Measurements from ENCODE around the gene SMAD5. TPM values are rescaled to one million over a fixed set of nuclear protein-coding genes. Genes with fewer than 3 reads are reported as not detected.

Gene SMAD5
- total and polyA plus RNA-seq, 2 of the 8 experiments (the other 6 are each of a cell fraction or from before 2014, with no cell fraction given) = 30.2 to 60.5 TPM

GRCh38 chr5:136109453-136110135, 23.1 kb upstream of the SMAD5 start:
- Histone ChIP-seq H3K27ac (ENCODE audit: low read depth, low read length) (no peak overlapping the region), H3K79me1 (ENCODE audit: low read depth, low read length) (no peaks in the 10 kb centered on the region), H3K18ac (ENCODE audit: extremely low read depth, low read length) (no peak overlapping the region), H3K9ac (replicated peaks in 1 of 4; ENCODE audit: extremely low read depth in 1 of 4, low read depth in 3 of 4, low read length in 3 of 4) (no peak overlapping the region), H2BK20ac (ENCODE audit: low read length) (no peak overlapping the region), H2BK5ac (ENCODE audit: low read depth, low read length) (no peak overlapping the region), H4K20me1 (replicated peaks in 1 of 2; ENCODE audit: control insufficient read depth in 1 of 2, insufficient read depth in 2 of 2, low read length in 2 of 2) (no peaks in the 10 kb centered on the region), H3K36me3 (ENCODE audit: control insufficient read depth in 2 of 4, insufficient read depth in 4 of 4, low read length in 3 of 4) (no peaks in the 10 kb centered on the region), H3K14ac (ENCODE audit: insufficient read length) (no peak overlapping the region), H3K23ac (ENCODE audit: insufficient read length) (no peak overlapping the region), H3K9me3 (ENCODE audit: insufficient read depth in 2 of 2, low read depth in 1 of 2, low read length in 1 of 2) (no peaks in the 10 kb centered on the region), H2BK12ac (ENCODE audit: low read depth, low read length) (no peak overlapping the region), H3K79me2 (ENCODE audit: control insufficient read depth in 1 of 2, insufficient read depth in 2 of 2, low read length in 2 of 2) (no peaks in the 10 kb centered on the region), H3K56ac (replicated peaks; ENCODE audit: insufficient read length, low read depth, low read length) (no peak overlapping the region), H3K4me3 (ENCODE audit: extremely low read depth in 1 of 4, insufficient read depth in 2 of 4, low read depth in 3 of 4, low read length in 4 of 4) (no peak overlapping the region), H4K8ac (ENCODE audit: extremely low read depth, insufficient read depth, low read length) (no peak overlapping the region), H2AFZ (ENCODE audit: low read length) (0 out of 2 replicates have a peak overlapping the region, but pooled peaks have one; percentile 13), H3K4me1 (replicated peaks in 1 of 4; ENCODE audit: control insufficient read depth in 3 of 4, insufficient read depth in 4 of 4, low read length in 3 of 4) (peaks cover 0 to 3% (median 0%) of the 10 kb centered on the region in 4 experiments; a peak in 2 of 7 replicates), H3K23me2 (ENCODE audit: low read depth, low read length) (no peaks in the 10 kb centered on the region), H3K4me2 (ENCODE audit: insufficient read depth in 1 of 2, low read depth in 2 of 2, low read length in 2 of 2) (no peak overlapping the region), H4K5ac (ENCODE audit: insufficient read length, low read depth, low read length) (no peak overlapping the region), H3K4ac (replicated peaks; ENCODE audit: insufficient read length, low read depth, low read length) (no peak overlapping the region), H3K27me3 (replicated peaks in 1 of 4; ENCODE audit: control insufficient read depth in 3 of 4, extremely low read depth in 1 of 4, insufficient read depth in 3 of 4, low read length in 3 of 4) (no peaks in the 10 kb centered on the region; a peak in 1 of 7 replicates), H2BK15ac (ENCODE audit: low read length) (no peak overlapping the region), H4K91ac (replicated peaks; ENCODE audit: insufficient read length, low read length) (no peak overlapping the region), H2BK120ac (replicated peaks; ENCODE audit: low read depth, low read length) (no peak overlapping the region), H2AK5ac (ENCODE audit: low read depth, low read length) (no peak overlapping the region)
- ChIA-PET POLR2A (ENCODE audit: partially characterized antibody) (no interaction called here), CTCF (ENCODE audit: partially characterized antibody) (interaction anchor here (0.9 to 1.4 kb wide), 4 partner anchors 15 to 36 kb away, joined by 3 to 4 read pairs (median 3); no protein-coding TSS in a partner anchor)
- no peak for FAIRE-seq
- WGBS, 2 experiments (ENCODE audit: extremely low coverage in 1 of 2, insufficient coverage in 1 of 2, insufficient read length in 1 of 2, insufficient replicate concordance in 2 of 2, low coverage in 1 of 2, low lambda C conversion rate in 2 of 2, missing lambda C conversion rate in 1 of 2) = 77% methylated on average over 5 of the region's 5 CpGs; no CpG with 5 or more reads in 1 of the 2 experiments
- DNase-seq (ENCODE audit: low read depth in 1 of 2, low spot score in 2 of 2) = no peak
- TF ChIP-seq TBP (IDR thresholded peaks at IDR 0.05; ENCODE audit: low read depth, low read length) (no peak), CREB1 (IDR thresholded peaks at IDR 0.05) (no peak), SIN3A (conservative IDR thresholded peaks at IDR 0.05 in 1 of 2, IDR thresholded peaks at IDR 0.05 in 1 of 2; ENCODE audit: low read depth in 1 of 2, low read length in 2 of 2) (no peak), KDM5A (IDR thresholded peaks at IDR 0.05; ENCODE audit: low read length) (no peak), SIRT6 (IDR thresholded peaks at IDR 0.05; ENCODE audit: low read length) (no peak), FOSL1 (IDR thresholded peaks at IDR 0.05; ENCODE audit: insufficient read depth, low read depth, low read length) (no peak), RFX5 (IDR thresholded peaks at IDR 0.05; ENCODE audit: borderline replicate concordance, low read depth, low read length) (no peak), JUN (IDR thresholded peaks at IDR 0.05; ENCODE audit: low read depth, low read length) (no peak), SRF (IDR thresholded peaks at IDR 0.05; ENCODE audit: low read depth, low read length) (no peak), USF2 (IDR thresholded peaks at IDR 0.05; ENCODE audit: low read length) (no peak), MAX (IDR thresholded peaks at IDR 0.05) (no peak), RAD21 (IDR thresholded peaks at IDR 0.05 in 1 of 2, conservative IDR thresholded peaks at IDR 0.05 in 1 of 2; ENCODE audit: low read depth in 2 of 2, low read length in 2 of 2) (no peak)

All from H1 (cell line).